ENCODE measurements around the gene RRAD.

RRAD gene

GRCh38 chr16:66908762-66909559 is 16.4 kb downstream of the RRAD start:
- no peak overlapping the region for H3K4me3 ChIP-seq (ENCODE audit: low read depth, low read length)
- DNase-seq (ENCODE audit: low read depth) = no peak
- TF ChIP-seq, protein P1, sequence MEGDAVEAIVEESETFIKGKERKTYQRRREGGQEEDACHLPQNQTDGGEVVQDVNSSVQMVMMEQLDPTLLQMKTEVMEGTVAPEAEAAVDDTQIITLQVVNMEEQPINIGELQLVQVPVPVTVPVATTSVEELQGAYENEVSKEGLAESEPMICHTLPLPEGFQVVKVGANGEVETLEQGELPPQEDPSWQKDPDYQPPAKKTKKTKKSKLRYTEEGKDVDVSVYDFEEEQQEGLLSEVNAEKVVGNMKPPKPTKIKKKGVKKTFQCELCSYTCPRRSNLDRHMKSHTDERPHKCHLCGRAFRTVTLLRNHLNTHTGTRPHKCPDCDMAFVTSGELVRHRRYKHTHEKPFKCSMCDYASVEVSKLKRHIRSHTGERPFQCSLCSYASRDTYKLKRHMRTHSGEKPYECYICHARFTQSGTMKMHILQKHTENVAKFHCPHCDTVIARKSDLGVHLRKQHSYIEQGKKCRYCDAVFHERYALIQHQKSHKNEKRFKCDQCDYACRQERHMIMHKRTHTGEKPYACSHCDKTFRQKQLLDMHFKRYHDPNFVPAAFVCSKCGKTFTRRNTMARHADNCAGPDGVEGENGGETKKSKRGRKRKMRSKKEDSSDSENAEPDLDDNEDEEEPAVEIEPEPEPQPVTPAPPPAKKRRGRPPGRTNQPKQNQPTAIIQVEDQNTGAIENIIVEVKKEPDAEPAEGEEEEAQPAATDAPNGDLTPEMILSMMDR (IDR thresholded peaks at IDR 0.05; ENCODE audit: low read depth, low read length, missing control alignments) = no peak

- TF ChIP-seq, protein P1 (IDR thresholded peaks at IDR 0.05; ENCODE audit: low read depth, low read length, missing control alignments) = no peak
- no peak for DNase-seq (ENCODE audit: low read depth)
- H3K4me3 ChIP-seq (ENCODE audit: low read depth, low read length) = no peak overlapping the region
Measured at GRCh38 chr16:66908116-66908515, 17.2 kb downstream of the RRAD start.

DNA sequence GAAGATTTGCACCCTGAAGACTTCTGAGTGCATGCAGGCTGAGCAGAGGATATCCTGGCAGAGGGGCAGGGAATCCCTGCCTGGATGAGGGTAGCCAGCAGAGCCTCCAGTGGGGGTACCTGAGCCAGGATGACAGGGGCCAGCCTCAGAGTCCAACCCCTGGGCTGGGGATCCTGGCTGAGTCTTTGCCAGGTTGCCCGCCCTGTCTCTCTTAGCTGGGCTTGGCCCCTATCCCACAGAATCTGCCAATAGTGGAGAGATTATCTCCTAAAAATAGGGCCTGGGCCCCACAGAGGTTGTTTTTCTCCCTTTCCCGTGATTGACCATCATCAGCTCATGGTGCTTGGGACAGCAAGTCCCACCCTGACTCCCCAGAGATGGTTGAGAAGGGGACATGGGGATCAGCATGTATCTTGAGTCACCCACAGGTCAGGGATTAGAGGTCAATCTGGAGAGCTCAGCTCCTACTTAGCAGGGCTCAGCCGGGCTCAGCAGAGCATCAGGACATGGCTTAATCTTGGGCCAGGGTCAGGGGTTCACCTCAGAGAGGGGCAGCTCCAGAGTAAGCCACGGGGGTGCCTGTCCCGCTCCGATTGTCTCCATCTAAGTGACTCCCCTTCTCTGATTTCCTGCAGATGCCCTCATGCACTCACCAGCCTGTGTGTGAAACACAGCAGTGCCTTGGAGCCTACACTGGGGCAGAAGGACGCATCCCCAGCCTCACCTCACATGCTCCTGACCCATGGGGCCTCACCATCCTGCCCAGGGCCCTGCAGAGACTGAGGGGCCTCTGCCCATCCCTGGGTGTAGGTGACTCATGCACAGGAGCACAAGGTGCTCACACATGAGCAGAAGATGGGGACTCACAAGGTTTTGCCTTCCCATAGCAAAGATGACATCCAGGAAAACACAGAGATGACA is 18.2 kb downstream of the RRAD start:
- TF ChIP-seq, protein P1 (IDR thresholded peaks at IDR 0.05; ENCODE audit: low read depth, low read length, missing control alignments) = no peak
- H3K4me3 ChIP-seq (ENCODE audit: low read depth, low read length) = no peak overlapping the region
- DNase-seq (ENCODE audit: low read depth) = no peak

GRCh38 chr16:66905633-66906539 is 19.4 kb downstream of the RRAD start:
- H3K4me3 ChIP-seq (ENCODE audit: low read depth, low read length) = no peak overlapping the region
- TF ChIP-seq, protein P1 (IDR thresholded peaks at IDR 0.05; ENCODE audit: low read depth, low read length, missing control alignments) = no peak
- no peak for DNase-seq (ENCODE audit: low read depth)

- no peak for DNase-seq (ENCODE audit: low read depth)
- TF ChIP-seq, protein P1 (IDR thresholded peaks at IDR 0.05; ENCODE audit: low read depth, low read length, missing control alignments) = no peak
Measured at GRCh38 chr16:66904846-66905632, 20.3 kb downstream of the RRAD start.

DNA sequence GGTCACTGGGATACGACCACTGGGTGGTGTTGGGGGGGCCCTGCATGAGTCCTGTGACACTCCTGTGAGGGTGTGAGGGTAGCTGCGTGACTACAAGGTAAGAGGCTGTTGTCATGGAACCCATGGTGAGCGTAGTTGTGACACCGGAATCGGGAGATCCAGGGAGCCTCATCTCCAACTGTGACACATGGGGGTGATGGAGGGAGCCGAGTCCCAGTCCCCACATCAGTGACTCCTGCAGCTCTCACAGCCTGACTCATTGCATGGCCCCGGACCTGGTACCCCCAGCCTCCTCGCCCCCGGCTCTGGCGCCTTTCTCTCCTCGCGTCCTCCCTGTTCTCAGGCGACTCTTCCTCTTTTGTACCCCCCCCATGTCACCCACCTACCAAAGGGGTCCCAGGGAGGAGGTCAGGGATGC is 20.9 kb downstream of the RRAD start:
- DNase-seq (ENCODE audit: low read depth) = no peak
- no peak overlapping the region for H3K4me3 ChIP-seq (ENCODE audit: low read depth, low read length)
- TF ChIP-seq, protein P1 (IDR thresholded peaks at IDR 0.05; ENCODE audit: low read depth, low read length, missing control alignments) = no peak

More at GRCh38 chr16:66904846-66905632, 20.3 kb downstream of the RRAD start:
- H3K4me3 ChIP-seq (ENCODE audit: low read depth, low read length) = no peak overlapping the region

Measured in GM12864 (cell line).